PC-3 (cell line): ENCODE data around the gene CYGB. TPM values are rescaled to one million over a fixed set of nuclear protein-coding genes. Genes with fewer than 3 reads are reported as not detected.
"Not testable (repeated sequence)": the region's sequence is repeated elsewhere in the genome, so short reads cannot be mapped to it uniquely, and the experiment has no call there.

Source experiments
- ATAC-seq: fragments of 200-7000 bp; cut with Tn5 transposase; 2 replicates; pipeline ENCODE4 v1.9.1; 2020; ENCODE audit warnings: mild to moderate bottlenecking, moderate library complexity
- BruUV-seq: library from RNA; stranded (reverse); fragments of 400-500 nt; replicated peaks from 2 replicates; lab custom pipeline; 2021; lab: Mats Ljungman, UMichigan
- CTCF ChIA-PET: fragments of 300-600 bp; sonication (Branson Sonifier 250); formaldehyde crosslinking; loops from one replicate; lab custom pipeline; 2022; ENCODE audit warnings: antibody characterized with exemption; lab: Charles Lee
- POLR2A ChIA-PET: fragments of 300-600 bp; sonication (Branson Sonifier 250); formaldehyde crosslinking; loops from one replicate; lab custom pipeline; 2022; ENCODE audit warnings: antibody characterized with exemption; ENCODE audit not compliant: unreplicated experiment; lab: Charles Lee
- DNase-seq: peaks from one replicate; pipeline ENCODE4 v3.0.0-alpha.2; 2015
- H2AFZ ChIP-seq: fragments of 300-600 bp; sonication (generic); 2 replicates; pipeline ENCODE4 v1.6.0; 2016; ENCODE audit warnings: antibody characterized with exemption, low read length
- H3F3A ChIP-seq: fragments of 300-600 bp; sonication (generic); one replicate; pipeline ENCODE4 v1.6.0; 2017; ENCODE audit warnings: antibody characterized with exemption, low read length, control low read depth, mild to moderate bottlenecking; ENCODE audit not compliant: unreplicated experiment
- H3K27ac ChIP-seq: fragments of 300-600 bp; sonication (generic); 2 replicates; pipeline ENCODE4 v1.5.1; 2016; ENCODE audit warnings: mild to moderate bottlenecking, low read length
- H3K27me3 ChIP-seq: fragments of 300-600 bp; sonication (generic); 2 replicates; pipeline ENCODE4 v1.6.1; 2016; ENCODE audit warnings: low read length, mixed read lengths
- H3K36me3 ChIP-seq: fragments of 300-600 bp; sonication (generic); 2 replicates; pipeline ENCODE4 v1.6.1; 2016; ENCODE audit warnings: low read depth, mixed run types, low read length, mixed read lengths
- H3K4me1 ChIP-seq: fragments of 300-600 bp; sonication (generic); 2 replicates; pipeline ENCODE4 v1.5.1; 2016; ENCODE audit warnings: low read length; ENCODE audit not compliant: insufficient read depth
- H3K4me2 ChIP-seq: fragments of 300-600 bp; sonication (generic); 2 replicates; pipeline ENCODE4 v1.6.0; 2016; ENCODE audit warnings: low read length
- H3K4me3 ChIP-seq: fragments of 300-600 bp; sonication (generic); 2 replicates; pipeline ENCODE4 v1.5.1; 2016; ENCODE audit warnings: mild to moderate bottlenecking, low read length, mixed read lengths
- H3K79me2 ChIP-seq: fragments of 300-600 bp; sonication (generic); 2 replicates; pipeline ENCODE4 v1.6.1; 2017; ENCODE audit warnings: low read length, mixed read lengths
- H3K9ac ChIP-seq: fragments of 300-600 bp; sonication (generic); 2 replicates; pipeline ENCODE4 v1.6.0; 2016; ENCODE audit warnings: mild to moderate bottlenecking, low read length
- H3K9me2 ChIP-seq: fragments of 300-600 bp; sonication (generic); replicated peaks from 2 replicates; pipeline ENCODE4 v1.6.1; 2016; ENCODE audit warnings: mixed run types, low read length, mixed read lengths
- H3K9me3 ChIP-seq: fragments of 300-600 bp; sonication (generic); 2 replicates; pipeline ENCODE4 v1.6.1; 2016; ENCODE audit warnings: low read length, mixed read lengths
- H4K20me1 ChIP-seq: fragments of 300-600 bp; sonication (generic); 2 replicates; pipeline ENCODE4 v1.6.1; 2016; ENCODE audit warnings: low read length, mixed read lengths
- EZH2 ChIP-seq: fragments of 300-600 bp; sonication (generic); IDR thresholded peaks from one replicate; pipeline ENCODE4 v1.6.1; 2017; ENCODE audit warnings: antibody characterized with exemption, mild to moderate bottlenecking, low read length; ENCODE audit not compliant: unreplicated experiment
- EZH2phosphoT487 ChIP-seq: fragments of 300-600 bp; sonication (generic); IDR thresholded peaks from 2 replicates; pipeline ENCODE4 v1.6.1; 2018; ENCODE audit warnings: mild to moderate bottlenecking, antibody characterized with exemption, low read length, borderline replicate concordance
- intact Hi-C: fragments of 100-400 bp; cut with micrococcal nuclease; formaldehyde crosslinking; loops from 2 replicates; pipeline ENCODE4 v1.9.0; 2023
- total RNA-seq: library from RNA; depleted of rRNA; stranded (reverse); fragments of >200 nt; gene quantifications from 2 replicates; pipeline ENCODE4 v1.2.3, GENCODE V29; 2014
- TF ChIP-seq, protein P1 (sequence below): fragments of 300-600 bp; sonication (generic); conservative IDR thresholded peaks from 2 replicates; pipeline ENCODE4 v1.5.1; 2017; ENCODE audit warnings: antibody characterized with exemption, low read depth, mild to moderate bottlenecking, low read length

Gene CYGB
- total RNA-seq, 1 experiment from 2014 or later, result 0.62 TPM

- TF ChIP-seq EZH2, result no peak
- TF ChIP-seq, protein P1, sequence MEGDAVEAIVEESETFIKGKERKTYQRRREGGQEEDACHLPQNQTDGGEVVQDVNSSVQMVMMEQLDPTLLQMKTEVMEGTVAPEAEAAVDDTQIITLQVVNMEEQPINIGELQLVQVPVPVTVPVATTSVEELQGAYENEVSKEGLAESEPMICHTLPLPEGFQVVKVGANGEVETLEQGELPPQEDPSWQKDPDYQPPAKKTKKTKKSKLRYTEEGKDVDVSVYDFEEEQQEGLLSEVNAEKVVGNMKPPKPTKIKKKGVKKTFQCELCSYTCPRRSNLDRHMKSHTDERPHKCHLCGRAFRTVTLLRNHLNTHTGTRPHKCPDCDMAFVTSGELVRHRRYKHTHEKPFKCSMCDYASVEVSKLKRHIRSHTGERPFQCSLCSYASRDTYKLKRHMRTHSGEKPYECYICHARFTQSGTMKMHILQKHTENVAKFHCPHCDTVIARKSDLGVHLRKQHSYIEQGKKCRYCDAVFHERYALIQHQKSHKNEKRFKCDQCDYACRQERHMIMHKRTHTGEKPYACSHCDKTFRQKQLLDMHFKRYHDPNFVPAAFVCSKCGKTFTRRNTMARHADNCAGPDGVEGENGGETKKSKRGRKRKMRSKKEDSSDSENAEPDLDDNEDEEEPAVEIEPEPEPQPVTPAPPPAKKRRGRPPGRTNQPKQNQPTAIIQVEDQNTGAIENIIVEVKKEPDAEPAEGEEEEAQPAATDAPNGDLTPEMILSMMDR, result no peak
- TF ChIP-seq EZH2phosphoT487, result no peak
- peak overlapping the region; percentile 91 for H3K4me3 ChIP-seq
- H4K20me1 ChIP-seq, result peaks cover 60% of the 10 kb centered on the region
- intact Hi-C loops, result loop anchor here (10.0 kb wide), 1 partner anchor 154 kb away; the partner anchor contains the start of gene MXRA7
- peaks cover 63% of the 10 kb centered on the region for H3K4me1 ChIP-seq
- H3K27ac ChIP-seq, result peak overlapping the region; percentile 82
- H3K9ac ChIP-seq, result peak overlapping the region; percentile 99
- no peaks in the 10 kb centered on the region for H3K9me3 ChIP-seq
- ATAC-seq, result no peak
- H3K36me3 ChIP-seq, result peaks cover 54% of the 10 kb centered on the region
- H2AFZ ChIP-seq, result no peak overlapping the region
- H3F3A ChIP-seq, result peaks cover 29% of the 10 kb centered on the region
- POLR2A ChIA-PET, result no interaction called here
- H3K4me2 ChIP-seq, result peak overlapping the region; percentile 98
- no peak for DNase-seq
- BruUV-seq, result no TSS peak
- H3K9me2 ChIP-seq, result no peaks in the 10 kb centered on the region
- H3K79me2 ChIP-seq, result peaks cover 75% of the 10 kb centered on the region
- H3K27me3 ChIP-seq, result no peaks in the 10 kb centered on the region
- CTCF ChIA-PET, result interaction anchor here (0.7 kb wide), 1 partner anchor 38 kb away, joined by 3 read pairs; no protein-coding TSS in a partner anchor
Observed at GRCh38 chr17:76560877-76561221, 23.3 kb upstream of the CYGB start.

- no TSS peak for BruUV-seq
- CTCF ChIA-PET, result interaction anchor here (0.5 to 1.1 kb wide), 4 partner anchors 13 to 1591 kb away, joined by 3 read pairs; no protein-coding TSS in a partner anchor
- H4K20me1 ChIP-seq, result peaks cover 55% of the 10 kb centered on the region
- no peaks in the 10 kb centered on the region for H3K9me3 ChIP-seq
- H3K4me3 ChIP-seq, result peak overlapping the region; percentile 91
- peak overlapping the region; percentile 82 for H3K27ac ChIP-seq
- ATAC-seq, result no peak
- no peak for TF ChIP-seq EZH2
- TF ChIP-seq EZH2phosphoT487, result no peak
- TF ChIP-seq, protein P1, result no peak
- H3K27me3 ChIP-seq, result no peaks in the 10 kb centered on the region
- peak overlapping the region; percentile 98 for H3K4me2 ChIP-seq
- intact Hi-C loops, result loop anchor here (10.0 kb wide), 1 partner anchor 155 kb away; the partner anchor contains the start of gene MXRA7
- H3K4me1 ChIP-seq, result peaks cover 58% of the 10 kb centered on the region
- peaks cover 48% of the 10 kb centered on the region for H3K36me3 ChIP-seq
- peak; percentile 13 for DNase-seq
- peaks cover 69% of the 10 kb centered on the region for H3K79me2 ChIP-seq
- peak overlapping the region; percentile 99 for H3K9ac ChIP-seq
- H3K9me2 ChIP-seq, result no peaks in the 10 kb centered on the region
- H2AFZ ChIP-seq, result no peak overlapping the region
- H3F3A ChIP-seq, result peaks cover 24% of the 10 kb centered on the region
- POLR2A ChIA-PET, result interaction anchor here (0.6 kb wide), 1 partner anchor 485 kb away, joined by 3 read pairs; no protein-coding TSS in a partner anchor
Observed at GRCh38 chr17:76560036-76560876, 22.7 kb upstream of the CYGB start.

- Histone ChIP-seq H3F3A (peaks cover 20% of the 10 kb centered on the region), H3K36me3 (peaks cover 42% of the 10 kb centered on the region), H3K4me3 (peak overlapping the region; percentile 91), H3K4me2 (peak overlapping the region; percentile 98), H3K4me1 (peaks cover 52% of the 10 kb centered on the region), H3K9ac (peak overlapping the region; percentile 99), H4K20me1 (peaks cover 51% of the 10 kb centered on the region), H3K79me2 (peaks cover 69% of the 10 kb centered on the region), H3K27ac (peak overlapping the region; percentile 82)
- ChIA-PET POLR2A (interaction anchor here (0.6 kb wide), 1 partner anchor 486 kb away, joined by 3 read pairs; no protein-coding TSS in a partner anchor), CTCF (interaction anchor here (1.1 to 2.0 kb wide), 2 partner anchors 33 to 65 kb away, joined by 3 to 10 read pairs; no protein-coding TSS in a partner anchor)
- not testable (repeated sequence) for H3K27me3 ChIP-seq, H3K9me3 ChIP-seq, H3K9me2 ChIP-seq, ATAC-seq, BruUV-seq, H2AFZ ChIP-seq, DNase-seq
- intact Hi-C loops, result loop anchor here (2.0 to 5.0 kb wide), 2 partner anchors 19 to 113 kb away; no protein-coding TSS in a partner anchor
Observed at GRCh38 chr17:76559460-76559859, 22.0 kb upstream of the CYGB start.
